B cell (primary cell): ENCODE data around the gene ATXN1. TPM values are rescaled to one million over a fixed set of nuclear protein-coding genes. Genes with fewer than 3 reads are reported as not detected.

Experiments used
- ATAC-seq: fragments of 200-7000 bp; cut with Tn5 transposase; one replicate; pipeline ENCODE4 v1.10.0; 2021; ENCODE audit warnings: low read depth, mild to moderate bottlenecking, moderate number of reproducible peaks, moderate library complexity
- CTCF ChIA-PET: fragments of 350-600 bp; sonication (Branson Sonifier 250); formaldehyde crosslinking; loops from one replicate; lab custom pipeline; 2021; ENCODE audit warnings: antibody characterized with exemption, inconsistent platforms; lab: Charles Lee
- POLR2A ChIA-PET: fragments of 350-600 bp; sonication (Branson Sonifier 250); formaldehyde crosslinking; loops from one replicate; lab custom pipeline; 2021; ENCODE audit warnings: antibody characterized with exemption; lab: Charles Lee
- DNase-seq: peaks from one replicate; pipeline ENCODE4 v3.0.0; 2013
- H2AFZ ChIP-seq: 2 replicates; pipeline ENCODE4 v1.6.1; 2012; ENCODE audit warnings: mild to moderate bottlenecking, low read depth, low read length; ENCODE audit not compliant: insufficient read depth, poor library complexity, severe bottlenecking
- H3K27ac ChIP-seq, 2 donors: 1 replicate in 1 of 2; 2 replicates in 1 of 2; pipeline ENCODE4 v1.5.1; 2012 to 2013; ENCODE audit warnings: low read length in 2 of 2, mild to moderate bottlenecking in 2 of 2, moderate library complexity in 1 of 2
- H3K27me3 ChIP-seq, 4 experiments: fragments of 200-600 bp in 1 of 4; sonication (generic) in 1 of 4; replicated peaks in 1 of 4; 1 replicate in 2 of 4; 2 replicates in 2 of 4; pipeline versions ENCODE4 v1.6.1 to v1.7.0; 2013 to 2016; ENCODE audit warnings: low read length in 3 of 4, mild to moderate bottlenecking in 2 of 4, mixed read lengths in 1 of 4, moderate library complexity in 1 of 4; ENCODE audit not compliant: insufficient read depth in 4 of 4, control insufficient read depth in 3 of 4; ENCODE audit errors: control extremely low read depth in 1 of 4
- H3K36me3 ChIP-seq, 2 experiments: replicated peaks in 1 of 2; 1 replicate in 1 of 2; 2 replicates in 1 of 2; pipeline versions ENCODE4 v1.6.1 to v1.7.1; 2013; ENCODE audit warnings: low read length in 1 of 2; ENCODE audit not compliant: insufficient read depth in 2 of 2, control insufficient read depth in 1 of 2; ENCODE audit errors: control extremely low read depth in 1 of 2, extremely low read depth in 1 of 2
- H3K4me1 ChIP-seq, 2 donors: fragments of 200-600 bp in 1 of 2; sonication (generic) in 1 of 2; 1 replicate in 1 of 2; 2 replicates in 1 of 2; pipeline versions ENCODE4 v1.5.1 to v1.6.1; 2013 to 2017; ENCODE audit warnings: low read length in 2 of 2; ENCODE audit not compliant: control insufficient read depth in 2 of 2, insufficient read depth in 2 of 2
- H3K4me2 ChIP-seq: replicated peaks from 2 replicates; pipeline ENCODE3; 2012; ENCODE audit warnings: mild to moderate bottlenecking, low read depth, low read length; ENCODE audit not compliant: poor library complexity, severe bottlenecking
- H3K4me3 ChIP-seq, 5 experiments: fragments of 200-600 bp in 1 of 5; sonication (generic) in 1 of 5; 1 replicate in 3 of 5; 2 replicates in 2 of 5; pipeline versions ENCODE4 v1.5.1 to v1.7.0; 2011 to 2016; ENCODE audit warnings: low read length in 4 of 5, mild to moderate bottlenecking in 4 of 5, low read depth in 2 of 5, control low read depth in 1 of 5, moderate library complexity in 1 of 5; ENCODE audit not compliant: insufficient read depth in 1 of 5; ENCODE audit errors: control extremely low read depth in 1 of 5, extremely low read depth in 1 of 5
- H3K79me2 ChIP-seq: fragments of 200-600 bp; sonication (generic); one replicate; pipeline ENCODE4 v1.6.0; 2016; ENCODE audit warnings: low read length; ENCODE audit not compliant: control insufficient read depth, insufficient read depth
- H3K9ac ChIP-seq: fragments of 200-600 bp; sonication (generic); 2 replicates; pipeline ENCODE4 v1.6.1; 2017; ENCODE audit warnings: mild to moderate bottlenecking, low read length, moderate library complexity
- H3K9me3 ChIP-seq, 3 donors: one replicate each; pipeline versions ENCODE4 v1.6.1 to v1.7.1; 2013; ENCODE audit warnings: low read length in 2 of 3; ENCODE audit not compliant: control insufficient read depth in 2 of 3, insufficient read depth in 1 of 3; ENCODE audit errors: control extremely low read depth in 1 of 3
- H4K20me1 ChIP-seq: 2 replicates; pipeline ENCODE4 v1.6.0; 2012; ENCODE audit warnings: mild to moderate bottlenecking, low read length; ENCODE audit not compliant: insufficient read depth, control insufficient read depth, poor library complexity, severe bottlenecking
- H3K27ac Mint-ChIP-seq: one replicate; pipeline ENCODE4 v1.8.0; 2021; ENCODE audit warnings: mixed read lengths
- H3K27me3 Mint-ChIP-seq: one replicate; pipeline ENCODE4 v1.8.0; 2021; ENCODE audit warnings: mixed read lengths
- H3K4me1 Mint-ChIP-seq: one replicate; pipeline ENCODE4 v1.8.0; 2021; ENCODE audit warnings: mixed read lengths
- H3K4me3 Mint-ChIP-seq: one replicate; pipeline ENCODE4 v1.8.0; 2021; ENCODE audit warnings: mixed read lengths
- H3K9me3 Mint-ChIP-seq: one replicate; pipeline ENCODE4 v1.8.0; 2022; ENCODE audit warnings: mixed read lengths; ENCODE audit not compliant: insufficient read depth
- EZH2 ChIP-seq: IDR thresholded peaks from 2 replicates; pipeline ENCODE4 v1.6.1; 2012; ENCODE audit warnings: borderline replicate concordance, low read depth, mild to moderate bottlenecking, moderate library complexity, low read length; ENCODE audit not compliant: insufficient read depth, poor library complexity, severe bottlenecking
- WGBS: methylation state at CpG from one replicate; pipeline ENCODE4 v1.1.5; 2013; ENCODE audit warnings: missing lambda C conversion rate; ENCODE audit not compliant: insufficient coverage; 5-methylcytosine and 5-hydroxymethylcytosine counted together
- intact Hi-C: fragments of 100-400 bp; cut with micrococcal nuclease; formaldehyde crosslinking; loops from one replicate; pipeline ENCODE4 v1.10.0; 2022
- polyA plus RNA-seq: library from polyadenylated mRNA; depleted of rRNA; stranded (reverse); fragments of >200 nt; gene quantifications from 2 replicates; pipeline ENCODE4 v1.2.3, GENCODE V29; 2012
- total RNA-seq, 2 donors: library from RNA; stranded (reverse); fragments of 120-200 nt in 1 of 2; gene quantifications; 1 replicate in 1 of 2; 2 replicates in 1 of 2; pipeline versions ENCODE4 v1.2.3 to v1.2.4, GENCODE V29; 2013 to 2022
- TF ChIP-seq, protein P1 (sequence below): fragments of 200-600 bp; IDR thresholded peaks from one replicate; pipeline ENCODE4 v1.8.0; 2022; ENCODE audit warnings: antibody characterized with exemption, mild to moderate bottlenecking

The ATXN1 gene
- total and polyA plus RNA-seq, 2 donors (not counting 1 experiment from before 2014, with no cell fraction given), result 5.7 to 63.8 TPM

DNA sequence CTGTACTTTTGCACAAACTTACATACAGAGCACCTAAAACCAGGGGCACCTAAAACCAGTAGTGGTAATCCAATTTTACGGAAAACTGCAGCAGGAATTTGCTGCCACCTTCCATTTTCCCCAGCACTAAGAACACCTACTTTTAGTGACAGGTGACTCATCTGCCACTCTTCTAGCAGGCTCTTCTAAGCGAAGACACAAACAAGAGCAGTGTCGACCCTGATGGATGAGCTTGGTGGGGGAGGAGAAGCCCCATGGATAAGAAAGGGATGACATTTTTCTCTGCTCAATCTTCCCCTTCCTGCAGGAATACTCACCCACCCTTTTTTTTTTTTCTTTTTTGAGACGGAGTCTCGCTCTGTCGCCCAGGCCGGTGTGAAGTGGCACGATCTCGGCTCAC lies 406.0 kb downstream of the ATXN1 start:
- Histone ChIP-seq H3K36me3 (no peaks in the 10 kb centered on the region), H3K27ac (no peak overlapping the region), H3K9me3 (no peaks in the 10 kb centered on the region), H3K4me2 (no peak overlapping the region), H3K4me3 (no peak overlapping the region), H2AFZ (no peak overlapping the region), H3K4me1 (no peaks in the 10 kb centered on the region), H3K9ac (no peak overlapping the region), H3K27me3 (no peaks in the 10 kb centered on the region), H3K79me2 (no peaks in the 10 kb centered on the region), H4K20me1 (no peaks in the 10 kb centered on the region)
- ATAC-seq (no peak), DNase-seq (no peak)
- Mint-ChIP-seq H3K4me1 (no peaks in the 10 kb centered on the region), H3K4me3 (no peak overlapping the region), H3K27ac (no peak overlapping the region), H3K27me3 (no peaks in the 10 kb centered on the region), H3K9me3 (no peaks in the 10 kb centered on the region)
- intact Hi-C loops, result no loop called here
- TF ChIP-seq, protein P1, sequence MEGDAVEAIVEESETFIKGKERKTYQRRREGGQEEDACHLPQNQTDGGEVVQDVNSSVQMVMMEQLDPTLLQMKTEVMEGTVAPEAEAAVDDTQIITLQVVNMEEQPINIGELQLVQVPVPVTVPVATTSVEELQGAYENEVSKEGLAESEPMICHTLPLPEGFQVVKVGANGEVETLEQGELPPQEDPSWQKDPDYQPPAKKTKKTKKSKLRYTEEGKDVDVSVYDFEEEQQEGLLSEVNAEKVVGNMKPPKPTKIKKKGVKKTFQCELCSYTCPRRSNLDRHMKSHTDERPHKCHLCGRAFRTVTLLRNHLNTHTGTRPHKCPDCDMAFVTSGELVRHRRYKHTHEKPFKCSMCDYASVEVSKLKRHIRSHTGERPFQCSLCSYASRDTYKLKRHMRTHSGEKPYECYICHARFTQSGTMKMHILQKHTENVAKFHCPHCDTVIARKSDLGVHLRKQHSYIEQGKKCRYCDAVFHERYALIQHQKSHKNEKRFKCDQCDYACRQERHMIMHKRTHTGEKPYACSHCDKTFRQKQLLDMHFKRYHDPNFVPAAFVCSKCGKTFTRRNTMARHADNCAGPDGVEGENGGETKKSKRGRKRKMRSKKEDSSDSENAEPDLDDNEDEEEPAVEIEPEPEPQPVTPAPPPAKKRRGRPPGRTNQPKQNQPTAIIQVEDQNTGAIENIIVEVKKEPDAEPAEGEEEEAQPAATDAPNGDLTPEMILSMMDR, result no peak
- TF ChIP-seq EZH2, result no peak
- WGBS, result 100% methylated on average over 5 of the region's 9 CpGs
- POLR2A ChIA-PET, result no interaction called here
- CTCF ChIA-PET, result no interaction called here

DNA sequence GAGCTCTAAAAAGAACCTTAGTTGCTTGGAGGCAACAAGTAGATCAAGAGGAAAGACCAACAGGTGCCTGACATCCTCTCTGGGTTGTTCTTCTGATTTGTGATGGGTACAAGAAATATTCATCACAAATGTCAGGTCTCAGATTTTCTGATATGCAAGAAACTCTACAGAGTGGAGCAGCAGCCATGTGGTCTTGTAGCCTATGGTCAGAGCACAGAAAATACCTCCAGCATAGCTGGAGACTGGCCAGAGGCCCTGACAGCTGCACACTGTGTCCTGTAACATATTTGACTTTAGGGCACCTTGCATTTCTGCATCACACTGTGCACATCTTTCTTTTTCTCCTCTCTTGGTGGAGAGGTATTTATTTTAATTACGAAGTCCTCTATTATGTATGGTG lies 406.6 kb downstream of the ATXN1 start:
- no peak overlapping the region for H2AFZ ChIP-seq
- WGBS, result no CpG with 5 or more reads among the region's 1 CpG
- no peak for DNase-seq
- CTCF ChIA-PET, result no interaction called here
- no peaks in the 10 kb centered on the region for H3K36me3 ChIP-seq
- H3K27me3 Mint-ChIP-seq, result no peaks in the 10 kb centered on the region
- no peak overlapping the region for H3K27ac Mint-ChIP-seq
- no peaks in the 10 kb centered on the region for H3K79me2 ChIP-seq
- no peak overlapping the region for H3K4me2 ChIP-seq
- H3K4me1 ChIP-seq, result no peaks in the 10 kb centered on the region
- no peaks in the 10 kb centered on the region for H4K20me1 ChIP-seq
- no peaks in the 10 kb centered on the region for H3K9me3 ChIP-seq
- no peak overlapping the region for H3K4me3 ChIP-seq
- no peaks in the 10 kb centered on the region for H3K27me3 ChIP-seq
- no peak overlapping the region for H3K27ac ChIP-seq
- H3K9me3 Mint-ChIP-seq, result no peaks in the 10 kb centered on the region
- no peak for ATAC-seq
- intact Hi-C loops, result no loop called here
- POLR2A ChIA-PET, result no interaction called here
- H3K4me1 Mint-ChIP-seq, result no peaks in the 10 kb centered on the region
- H3K9ac ChIP-seq, result no peak overlapping the region
- no peak overlapping the region for H3K4me3 Mint-ChIP-seq
- TF ChIP-seq, protein P1, result no peak
- TF ChIP-seq EZH2, result no peak
